Fibroblast of lung (primary cell): Measurements from ENCODE around the gene OAS3.

Experiments used
- EZH2 ChIP-seq: IDR thresholded peaks from 2 replicates; pipeline ENCODE4 v1.5.1; 2012; ENCODE audit warnings: low read length, control low read depth, mild to moderate bottlenecking; ENCODE audit errors: missing control alignments
- TF ChIP-seq, protein P1 (sequence below), 2 donors: IDR thresholded peaks in 1 of 2; conservative IDR thresholded peaks in 1 of 2; 1 replicate in 1 of 2; 2 replicates in 1 of 2; pipeline ENCODE4 v1.5.1; 2011 to 2012; ENCODE audit warnings: low read length in 2 of 2, control low read depth in 1 of 2, inconsistent platforms in 1 of 2, low read depth in 1 of 2, mild to moderate bottlenecking in 1 of 2

DNA sequence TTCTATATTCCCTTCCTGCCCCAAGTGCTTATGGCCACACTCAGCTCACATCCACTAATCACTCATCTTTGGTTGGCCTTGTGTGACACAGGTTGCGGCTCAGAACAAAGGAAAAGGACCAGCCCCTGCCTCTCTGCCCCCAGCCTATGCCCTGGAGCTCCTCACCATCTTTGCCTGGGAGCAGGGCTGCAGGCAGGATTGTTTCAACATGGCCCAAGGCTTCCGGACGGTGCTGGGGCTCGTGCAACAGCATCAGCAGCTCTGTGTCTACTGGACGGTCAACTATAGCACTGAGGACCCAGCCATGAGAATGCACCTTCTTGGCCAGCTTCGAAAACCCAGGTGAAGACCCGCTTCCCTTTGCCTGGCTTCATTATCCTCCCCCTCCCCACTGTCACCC, 24.3 kb downstream of the OAS3 start:
- TF ChIP-seq EZH2 = no peak
- TF ChIP-seq, protein P1, sequence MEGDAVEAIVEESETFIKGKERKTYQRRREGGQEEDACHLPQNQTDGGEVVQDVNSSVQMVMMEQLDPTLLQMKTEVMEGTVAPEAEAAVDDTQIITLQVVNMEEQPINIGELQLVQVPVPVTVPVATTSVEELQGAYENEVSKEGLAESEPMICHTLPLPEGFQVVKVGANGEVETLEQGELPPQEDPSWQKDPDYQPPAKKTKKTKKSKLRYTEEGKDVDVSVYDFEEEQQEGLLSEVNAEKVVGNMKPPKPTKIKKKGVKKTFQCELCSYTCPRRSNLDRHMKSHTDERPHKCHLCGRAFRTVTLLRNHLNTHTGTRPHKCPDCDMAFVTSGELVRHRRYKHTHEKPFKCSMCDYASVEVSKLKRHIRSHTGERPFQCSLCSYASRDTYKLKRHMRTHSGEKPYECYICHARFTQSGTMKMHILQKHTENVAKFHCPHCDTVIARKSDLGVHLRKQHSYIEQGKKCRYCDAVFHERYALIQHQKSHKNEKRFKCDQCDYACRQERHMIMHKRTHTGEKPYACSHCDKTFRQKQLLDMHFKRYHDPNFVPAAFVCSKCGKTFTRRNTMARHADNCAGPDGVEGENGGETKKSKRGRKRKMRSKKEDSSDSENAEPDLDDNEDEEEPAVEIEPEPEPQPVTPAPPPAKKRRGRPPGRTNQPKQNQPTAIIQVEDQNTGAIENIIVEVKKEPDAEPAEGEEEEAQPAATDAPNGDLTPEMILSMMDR (conservative IDR thresholded peaks at IDR 0.05 in 1 of 2, IDR thresholded peaks at IDR 0.05 in 1 of 2; ENCODE audit: low read depth in 1 of 2, low read length in 2 of 2) = no peak
